CD14-positive monocyte (primary cell): ENCODE data around the gene RASD2. TPM values are rescaled to one million over a fixed set of nuclear protein-coding genes. Genes with fewer than 3 reads are reported as not detected.

Experiments
- DNase-seq, 3 donors: peaks; one replicate each; pipeline ENCODE4 v3.0.0-alpha.2; 2011 to 2022
- H2AFZ ChIP-seq: 2 replicates; pipeline ENCODE4 v1.6.0; 2012; ENCODE audit warnings: mild to moderate bottlenecking, low read depth, low read length, inconsistent platforms; ENCODE audit not compliant: insufficient read depth, poor library complexity, severe bottlenecking
- H3K27ac ChIP-seq, 2 donors: 1 replicate in 1 of 2; 2 replicates in 1 of 2; pipeline ENCODE4 v1.5.1; 2012 to 2013; ENCODE audit warnings: low read length in 2 of 2, control low read depth in 1 of 2, inconsistent platforms in 1 of 2, low read depth in 1 of 2, mild to moderate bottlenecking in 1 of 2
- H3K27me3 ChIP-seq, 2 donors: one replicate each; pipeline versions ENCODE4 v1.6.0 to v1.6.1; 2011 to 2013; ENCODE audit warnings: low read length in 2 of 2; ENCODE audit not compliant: control insufficient read depth in 2 of 2, insufficient read depth in 2 of 2
- H3K36me3 ChIP-seq, 2 donors: replicated peaks in 1 of 2; 1 replicate in 1 of 2; 2 replicates in 1 of 2; pipeline versions ENCODE4 v1.5.1 to v1.6.1; 2012 to 2013; ENCODE audit warnings: low read length in 2 of 2, control low read depth in 1 of 2, inconsistent platforms in 1 of 2, mild to moderate bottlenecking in 1 of 2; ENCODE audit not compliant: insufficient read depth in 2 of 2, control insufficient read depth in 1 of 2
- H3K4me1 ChIP-seq, 2 donors: 1 replicate in 1 of 2; 2 replicates in 1 of 2; pipeline versions ENCODE4 v1.5.1 to v1.6.1; 2012 to 2013; ENCODE audit warnings: low read length in 2 of 2, control low read depth in 1 of 2, inconsistent platforms in 1 of 2, mild to moderate bottlenecking in 1 of 2, moderate library complexity in 1 of 2; ENCODE audit not compliant: insufficient read depth in 2 of 2, control insufficient read depth in 1 of 2
- H3K4me2 ChIP-seq: replicated peaks from 2 replicates; pipeline ENCODE3; 2012; ENCODE audit warnings: low read length, moderate library complexity, mild to moderate bottlenecking; ENCODE audit not compliant: poor library complexity, severe bottlenecking; ENCODE audit errors: extremely low read depth
- H3K4me3 ChIP-seq, 3 experiments: fragments of 200-600 bp in 1 of 3; sonication (generic) in 1 of 3; replicated peaks in 1 of 3; 1 replicate in 2 of 3; 2 replicates in 1 of 3; pipeline ENCODE4 v1.5.1; 2011 to 2013; ENCODE audit warnings: low read length in 3 of 3, mild to moderate bottlenecking in 3 of 3, control low read depth in 2 of 3, low read depth in 2 of 3, inconsistent platforms in 1 of 3, moderate library complexity in 1 of 3
- H3K79me2 ChIP-seq: 2 replicates; pipeline ENCODE4 v1.6.0; 2012; ENCODE audit warnings: mild to moderate bottlenecking, control low read depth, inconsistent platforms, low read length, moderate library complexity; ENCODE audit not compliant: insufficient read depth
- H3K9ac ChIP-seq: 2 replicates; pipeline ENCODE4 v1.6.0; 2017; ENCODE audit warnings: low read length, mild to moderate bottlenecking; ENCODE audit not compliant: insufficient read depth, poor library complexity, severe bottlenecking
- H3K9me3 ChIP-seq, 2 donors: replicated peaks in 1 of 2; 1 replicate in 1 of 2; 2 replicates in 1 of 2; pipeline versions ENCODE4 v1.5.1 to v1.6.1; 2012 to 2013; ENCODE audit warnings: low read length in 2 of 2, control low read depth in 1 of 2; ENCODE audit not compliant: control insufficient read depth in 1 of 2, insufficient read depth in 1 of 2
- H4K20me1 ChIP-seq: 2 replicates; pipeline ENCODE4 v1.6.0; 2012; ENCODE audit warnings: mild to moderate bottlenecking, low read length, control low read depth, moderate library complexity; ENCODE audit not compliant: insufficient read depth
- H3K27ac Mint-ChIP-seq, 7 donors: one replicate each; pipeline ENCODE4 v1.8.0; 2020; ENCODE audit warnings: mild to moderate bottlenecking in 7 of 7, mixed read lengths in 7 of 7, moderate library complexity in 6 of 7, inconsistent platforms in 2 of 7
- H3K27me3 Mint-ChIP-seq, 3 donors: one replicate each; pipeline ENCODE4 v1.8.0; 2021 to 2022; ENCODE audit warnings: low read depth in 3 of 3, mild to moderate bottlenecking in 3 of 3, mixed read lengths in 3 of 3, moderate library complexity in 3 of 3, inconsistent platforms in 1 of 3
- H3K36me3 Mint-ChIP-seq, 2 donors: one replicate each; pipeline ENCODE4 v1.8.0; 2020; ENCODE audit warnings: mixed read lengths in 2 of 2, inconsistent platforms in 1 of 2, mild to moderate bottlenecking in 1 of 2
- H3K4me1 Mint-ChIP-seq: one replicate; pipeline ENCODE4 v1.8.0; 2020; ENCODE audit warnings: mild to moderate bottlenecking, mixed read lengths
- H3K4me3 Mint-ChIP-seq, 2 donors: one replicate each; pipeline ENCODE4 v1.8.0; 2020; ENCODE audit warnings: mild to moderate bottlenecking in 2 of 2, mixed read lengths in 2 of 2, moderate library complexity in 1 of 2
- H3K9me3 Mint-ChIP-seq, 7 donors: one replicate each; pipeline ENCODE4 v1.8.0; 2020 to 2022; ENCODE audit warnings: mixed read lengths in 7 of 7, mild to moderate bottlenecking in 6 of 7, moderate library complexity in 6 of 7, inconsistent platforms in 2 of 7
- WGBS: methylation state at CpG from one replicate; pipeline ENCODE4 v1.1.5; 2013; ENCODE audit warnings: missing lambda C conversion rate; ENCODE audit not compliant: insufficient coverage; 5-methylcytosine and 5-hydroxymethylcytosine counted together
- intact Hi-C, 2 donors: fragments of 100-400 bp; cut with micrococcal nuclease; formaldehyde crosslinking; loops; one replicate each; pipeline versions ENCODE4 v1.15.0 to v1.15.1; 2023
- polyA plus RNA-seq, 3 donors: library from polyadenylated mRNA; depleted of rRNA in 1 of 3; unstranded in 2 of 3; stranded (reverse) in 1 of 3; fragments of 300-500 nt in 2 of 3; fragments of >200 nt in 1 of 3; fragmentation: Illumina TruSeq in 2 of 3; gene quantifications; 1 replicate in 2 of 3; 2 replicates in 1 of 3; pipeline ENCODE4 v1.2.3, GENCODE V29; 2012 to 2021
- TF ChIP-seq, protein P1 (sequence below): fragments of 200-600 bp; IDR thresholded peaks from one replicate; pipeline ENCODE4 v1.8.0; 2022; ENCODE audit warnings: antibody characterized with exemption, mild to moderate bottlenecking

RASD2 gene
- polyA plus RNA-seq, 3 donors = 0.29 TPM; not detected in 2

DNA sequence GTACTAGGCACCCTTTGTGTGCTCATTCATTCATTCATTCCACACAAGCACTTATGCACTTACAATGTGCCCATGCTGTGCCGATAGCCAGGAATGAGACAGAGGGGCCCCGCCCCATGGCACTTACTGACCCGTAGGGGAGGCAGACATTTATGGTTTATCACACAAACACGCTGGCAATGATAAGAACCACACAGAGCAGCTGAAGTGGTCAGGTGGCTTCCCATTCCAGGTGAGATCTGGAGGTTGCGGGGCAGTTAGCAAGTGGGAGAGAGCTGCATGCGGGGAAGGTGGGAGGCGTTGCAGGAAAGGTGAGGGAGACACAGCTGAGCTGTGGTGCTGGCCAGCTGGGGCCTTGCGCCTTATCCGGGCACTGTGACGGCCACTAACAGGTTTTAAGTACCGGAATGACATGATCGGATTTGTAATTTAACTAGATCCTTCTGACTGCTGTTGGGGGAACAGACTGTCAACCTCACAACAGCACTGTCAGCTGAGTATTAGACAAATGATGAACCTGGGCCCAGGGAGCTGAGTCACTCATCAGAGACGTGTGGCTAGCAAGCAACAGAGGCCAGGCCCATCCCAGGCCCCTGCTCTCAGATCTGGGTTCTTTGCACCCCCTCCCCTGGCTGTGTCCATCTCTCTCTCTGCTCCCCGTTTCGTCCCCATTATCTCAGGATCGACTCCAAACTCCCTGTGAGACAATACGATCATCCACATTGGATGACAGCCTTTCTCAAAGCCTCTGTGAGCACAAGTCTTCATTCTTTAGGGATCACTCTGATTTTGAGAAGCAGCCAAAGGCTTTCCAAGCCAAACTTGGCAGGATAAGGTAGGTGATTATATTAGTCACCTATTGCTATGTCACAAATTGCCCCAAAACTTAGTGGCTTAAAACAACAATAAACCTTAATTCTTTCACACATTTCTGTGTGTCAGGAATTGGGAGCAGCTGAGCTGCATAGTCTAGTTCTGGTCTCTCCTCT lies 28.4 kb downstream of the RASD2 start:
- Histone ChIP-seq H3K27ac (no peak overlapping the region), H3K9ac (no peak overlapping the region), H3K27me3 (peaks cover 0 to under 1% of the 10 kb centered on the region in 2 donors), H2AFZ (no peak overlapping the region), H3K4me3 (no peak overlapping the region), H3K4me2 (no peak overlapping the region), H4K20me1 (no peaks in the 10 kb centered on the region), H3K36me3 (no peaks in the 10 kb centered on the region), H3K4me1 (no peaks in the 10 kb centered on the region), H3K9me3 (no peaks in the 10 kb centered on the region), H3K79me2 (no peaks in the 10 kb centered on the region)
- no peaks in the 10 kb centered on the region for H3K9me3 Mint-ChIP-seq
- peak overlapping the region in 1 of 7 donors; percentile 39 for H3K27ac Mint-ChIP-seq
- no peaks in the 10 kb centered on the region for H3K4me1 Mint-ChIP-seq
- DNase-seq = no peak
- TF ChIP-seq, protein P1, sequence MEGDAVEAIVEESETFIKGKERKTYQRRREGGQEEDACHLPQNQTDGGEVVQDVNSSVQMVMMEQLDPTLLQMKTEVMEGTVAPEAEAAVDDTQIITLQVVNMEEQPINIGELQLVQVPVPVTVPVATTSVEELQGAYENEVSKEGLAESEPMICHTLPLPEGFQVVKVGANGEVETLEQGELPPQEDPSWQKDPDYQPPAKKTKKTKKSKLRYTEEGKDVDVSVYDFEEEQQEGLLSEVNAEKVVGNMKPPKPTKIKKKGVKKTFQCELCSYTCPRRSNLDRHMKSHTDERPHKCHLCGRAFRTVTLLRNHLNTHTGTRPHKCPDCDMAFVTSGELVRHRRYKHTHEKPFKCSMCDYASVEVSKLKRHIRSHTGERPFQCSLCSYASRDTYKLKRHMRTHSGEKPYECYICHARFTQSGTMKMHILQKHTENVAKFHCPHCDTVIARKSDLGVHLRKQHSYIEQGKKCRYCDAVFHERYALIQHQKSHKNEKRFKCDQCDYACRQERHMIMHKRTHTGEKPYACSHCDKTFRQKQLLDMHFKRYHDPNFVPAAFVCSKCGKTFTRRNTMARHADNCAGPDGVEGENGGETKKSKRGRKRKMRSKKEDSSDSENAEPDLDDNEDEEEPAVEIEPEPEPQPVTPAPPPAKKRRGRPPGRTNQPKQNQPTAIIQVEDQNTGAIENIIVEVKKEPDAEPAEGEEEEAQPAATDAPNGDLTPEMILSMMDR = no peak
- 82% methylated on average over 11 of the region's 17 CpGs for WGBS
- peaks cover 3% of the 10 kb centered on the region in 3 donors for H3K27me3 Mint-ChIP-seq
- H3K4me3 Mint-ChIP-seq = no peak overlapping the region
- intact Hi-C loops = no loop called here
- H3K36me3 Mint-ChIP-seq = no peaks in the 10 kb centered on the region

DNA sequence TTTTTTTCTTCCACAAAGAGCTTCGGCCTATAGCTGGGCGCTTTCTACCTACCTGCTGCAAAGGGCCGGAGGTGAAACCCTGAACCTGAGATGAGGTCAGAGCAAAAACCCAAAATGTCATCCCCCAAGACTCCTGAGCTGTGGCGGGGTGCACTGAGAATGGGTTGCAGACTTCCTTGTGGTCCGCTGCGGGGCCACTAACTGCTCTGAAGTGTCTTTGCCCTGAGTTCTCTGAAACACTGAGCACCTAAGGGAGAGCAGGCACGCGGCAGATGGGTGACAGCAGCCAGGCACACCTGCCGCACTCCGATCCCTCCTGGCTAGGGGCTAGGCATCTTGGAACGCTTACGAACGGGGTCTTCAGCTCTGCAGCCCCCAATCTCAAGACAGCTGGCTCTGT lies 29.3 kb downstream of the RASD2 start:
- DNase-seq = no peak
- Histone ChIP-seq H3K27me3 (peaks cover 0 to 2% of the 10 kb centered on the region in 2 donors), H3K4me1 (no peaks in the 10 kb centered on the region), H3K9me3 (no peaks in the 10 kb centered on the region), H3K4me2 (no peak overlapping the region), H3K36me3 (no peaks in the 10 kb centered on the region), H2AFZ (no peak overlapping the region), H4K20me1 (no peaks in the 10 kb centered on the region), H3K9ac (no peak overlapping the region), H3K79me2 (no peaks in the 10 kb centered on the region), H3K4me3 (no peak overlapping the region), H3K27ac (no peak overlapping the region)
- 97% methylated on average over 10 of the region's 13 CpGs for WGBS
- Mint-ChIP-seq H3K36me3 (no peaks in the 10 kb centered on the region), H3K9me3 (no peaks in the 10 kb centered on the region), H3K4me1 (no peaks in the 10 kb centered on the region), H3K27me3 (peaks cover 3 to 6% (median 5%) of the 10 kb centered on the region in 3 donors), H3K27ac (peak overlapping the region in 1 of 7 donors; percentile 1), H3K4me3 (no peak overlapping the region)
- intact Hi-C loops = no loop called here
- TF ChIP-seq, protein P1 = no peak
